Right kidney (tissue), 1 donor: Measurements from ENCODE around the gene ZNF804A.

Source experiments
- DNase-seq: peaks from one replicate; pipeline ENCODE4 v3.0.0-alpha.2; 2016

ZNF804A gene

GRCh38 chr2:184945326-184945725 lies 347.0 kb downstream of the ZNF804A start:
- DNase-seq = no peak

GRCh38 chr2:184945824-184946223 lies 347.5 kb downstream of the ZNF804A start:
- DNase-seq = no peak

- DNase-seq = no peak
Measured at GRCh38 chr2:184956856-184957255, 358.5 kb downstream of the ZNF804A start.

- no peak for DNase-seq
Measured at GRCh38 chr2:184971546-184972068, 373.3 kb downstream of the ZNF804A start.
